Loucy (cell line): ENCODE data around the gene CYP4Z1.

Source experiments
- CTCF ChIP-seq: fragments of 200-600 bp; sonication (generic); conservative IDR thresholded peaks from 2 replicates; pipeline ENCODE4 v1.5.1; 2014; ENCODE audit warnings: mild to moderate bottlenecking, antibody characterized with exemption, low read length
- EZH2phosphoT487 ChIP-seq: fragments of 200-600 bp; IDR thresholded peaks from 2 replicates; pipeline ENCODE4 v1.6.1; 2018; ENCODE audit warnings: antibody characterized with exemption, mild to moderate bottlenecking, moderate library complexity, borderline replicate concordance

- TF ChIP-seq CTCF = no peak
- TF ChIP-seq EZH2phosphoT487 = no peak
Measured at GRCh38 chr1:47147047-47147785, 80.2 kb downstream of the CYP4Z1 start.
